ENCODE measurements around the gene BBS9.

- TF ChIP-seq, protein P1, sequence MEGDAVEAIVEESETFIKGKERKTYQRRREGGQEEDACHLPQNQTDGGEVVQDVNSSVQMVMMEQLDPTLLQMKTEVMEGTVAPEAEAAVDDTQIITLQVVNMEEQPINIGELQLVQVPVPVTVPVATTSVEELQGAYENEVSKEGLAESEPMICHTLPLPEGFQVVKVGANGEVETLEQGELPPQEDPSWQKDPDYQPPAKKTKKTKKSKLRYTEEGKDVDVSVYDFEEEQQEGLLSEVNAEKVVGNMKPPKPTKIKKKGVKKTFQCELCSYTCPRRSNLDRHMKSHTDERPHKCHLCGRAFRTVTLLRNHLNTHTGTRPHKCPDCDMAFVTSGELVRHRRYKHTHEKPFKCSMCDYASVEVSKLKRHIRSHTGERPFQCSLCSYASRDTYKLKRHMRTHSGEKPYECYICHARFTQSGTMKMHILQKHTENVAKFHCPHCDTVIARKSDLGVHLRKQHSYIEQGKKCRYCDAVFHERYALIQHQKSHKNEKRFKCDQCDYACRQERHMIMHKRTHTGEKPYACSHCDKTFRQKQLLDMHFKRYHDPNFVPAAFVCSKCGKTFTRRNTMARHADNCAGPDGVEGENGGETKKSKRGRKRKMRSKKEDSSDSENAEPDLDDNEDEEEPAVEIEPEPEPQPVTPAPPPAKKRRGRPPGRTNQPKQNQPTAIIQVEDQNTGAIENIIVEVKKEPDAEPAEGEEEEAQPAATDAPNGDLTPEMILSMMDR (IDR thresholded peaks at IDR 0.05) = no peak
- TF ChIP-seq POLR2A (IDR thresholded peaks at IDR 0.05) = no peak
These were observed 467.8 kb downstream of the BBS9 start for GRCh38 chr7:33597181-33597580.
